ENCODE measurements around the gene CLEC16A.
"Not testable (repeated sequence)": the region's sequence is repeated elsewhere in the genome, so short reads cannot be mapped to it uniquely, and the experiment has no call there.

CLEC16A gene

GRCh38 chr16:10926094-10926493 is 18.3 kb upstream of the CLEC16A start:
- no peak for FAIRE-seq
- DNase-seq (ENCODE audit: insufficient read length, low spot score): no peak
- TF ChIP-seq SPI1 (IDR thresholded peaks at IDR 0.05; ENCODE audit: low read depth, low read length): no peak
- peak; percentile 55 for TF ChIP-seq POLR2A (IDR thresholded peaks at IDR 0.05; ENCODE audit: low read depth, low read length)

GRCh38 chr16:10926867-10927266 is 17.5 kb upstream of the CLEC16A start:
- no peak for FAIRE-seq
- TF ChIP-seq POLR2AphosphoS5 (IDR thresholded peaks at IDR 0.05; ENCODE audit: low read depth, low read length) (peak; percentile 36; the same call in 1 of the 2 replicates), POU2F2 (IDR thresholded peaks at IDR 0.05; ENCODE audit: low read depth, low read length) (no peak)
- DNase-seq (ENCODE audit: insufficient read length, low spot score): no peak

GRCh38 chr16:10927497-10928112 is 16.8 kb upstream of the CLEC16A start:
- FAIRE-seq (no peak), DNase-seq (ENCODE audit: insufficient read length, low spot score) (no peak)

GRCh38 chr16:10929097-10929496 is 15.3 kb upstream of the CLEC16A start:
- FAIRE-seq; DNase-seq (ENCODE audit: insufficient read length, low spot score): not testable (repeated sequence)

More at GRCh38 chr16:10927497-10928112, 16.8 kb upstream of the CLEC16A start:
- TF ChIP-seq POLR2AphosphoS5 (IDR thresholded peaks at IDR 0.05; ENCODE audit: low read depth, low read length) (0 out of 2 replicates have a peak, but pooled peaks have one; percentile 48), SPI1 (IDR thresholded peaks at IDR 0.05; ENCODE audit: low read depth, low read length) (no peak)

GRCh38 chr16:10929853-10930754 is 14.3 kb upstream of the CLEC16A start:
- TF ChIP-seq POLR2A (IDR thresholded peaks at IDR 0.05; ENCODE audit: low read depth, low read length) (no peak; the same call in 1 of the 2 replicates), PAX5 (IDR thresholded peaks at IDR 0.05; ENCODE audit: insufficient read depth, low read length, severe bottlenecking) (no peak), POLR2AphosphoS5 (IDR thresholded peaks at IDR 0.05; ENCODE audit: low read depth, low read length) (peak; percentile 65), POU2F2 (IDR thresholded peaks at IDR 0.05; ENCODE audit: low read depth, low read length) (peak; percentile 10; the same call in 1 of the 2 replicates)
- DNase-seq (ENCODE audit: insufficient read length, low spot score) (no peak), FAIRE-seq (no peak)

GRCh38 chr16:10930755-10931093 is 13.6 kb upstream of the CLEC16A start:
- TF ChIP-seq POLR2A (IDR thresholded peaks at IDR 0.05; ENCODE audit: low read depth, low read length) (no peak), POLR2AphosphoS5 (IDR thresholded peaks at IDR 0.05; ENCODE audit: low read depth, low read length) (peak; percentile 14)
- no peak for FAIRE-seq
- DNase-seq (ENCODE audit: insufficient read length, low spot score): no peak

GRCh38 chr16:10931134-10931533 is 13.2 kb upstream of the CLEC16A start:
- FAIRE-seq: no peak
- TF ChIP-seq TAF1 (IDR thresholded peaks at IDR 0.05; ENCODE audit: low read depth, low read length): no peak
- 0 out of 2 replicates have a peak, but pooled peaks have one; percentile 9 for TF ChIP-seq POLR2AphosphoS5 (IDR thresholded peaks at IDR 0.05; ENCODE audit: low read depth, low read length)
- no peak for DNase-seq (ENCODE audit: insufficient read length, low spot score)

- no peak for TF ChIP-seq POU2F2 (IDR thresholded peaks at IDR 0.05; ENCODE audit: low read depth, low read length)
- no peak for TF ChIP-seq TAF1 (IDR thresholded peaks at IDR 0.05; ENCODE audit: low read depth, low read length)
- no peak for TF ChIP-seq PAX5 (IDR thresholded peaks at IDR 0.05; ENCODE audit: insufficient read depth, low read length, severe bottlenecking)
- peak; percentile 74 for TF ChIP-seq POLR2AphosphoS5 (IDR thresholded peaks at IDR 0.05; ENCODE audit: low read depth, low read length)
- TF ChIP-seq POLR2A (IDR thresholded peaks at IDR 0.05; ENCODE audit: low read depth, low read length): peak; percentile 58; the same call in 1 of the 2 replicates
- DNase-seq (ENCODE audit: insufficient read length, low spot score) (no peak), FAIRE-seq (no peak)
These were observed 12.3 kb upstream of the CLEC16A start for GRCh38 chr16:10931977-10932632.

- FAIRE-seq: no peak
- DNase-seq (ENCODE audit: insufficient read length, low spot score): no peak
- TF ChIP-seq SPI1 (IDR thresholded peaks at IDR 0.05; ENCODE audit: low read depth, low read length): no peak
- TF ChIP-seq POLR2AphosphoS5 (IDR thresholded peaks at IDR 0.05; ENCODE audit: low read depth, low read length): peak; percentile 32; the same call in 1 of the 2 replicates
These were observed 11.2 kb upstream of the CLEC16A start for GRCh38 chr16:10932959-10933710.

- FAIRE-seq: no peak
- DNase-seq (ENCODE audit: insufficient read length, low spot score): no peak
- TF ChIP-seq TAF1 (IDR thresholded peaks at IDR 0.05; ENCODE audit: low read depth, low read length) (no peak), SPI1 (IDR thresholded peaks at IDR 0.05; ENCODE audit: low read depth, low read length) (no peak), POLR2AphosphoS5 (IDR thresholded peaks at IDR 0.05; ENCODE audit: low read depth, low read length) (no peak), POLR2A (IDR thresholded peaks at IDR 0.05; ENCODE audit: low read depth, low read length) (no peak), PAX5 (IDR thresholded peaks at IDR 0.05; ENCODE audit: insufficient read depth, low read length, severe bottlenecking) (no peak), POU2F2 (IDR thresholded peaks at IDR 0.05; ENCODE audit: low read depth, low read length) (no peak)
These were observed 10.5 kb upstream of the CLEC16A start for GRCh38 chr16:10933865-10934264.

Data from GM12891 (cell line).